ENCODE measurements around the gene SHC2.
"Not testable (repeated sequence)": the region's sequence is repeated elsewhere in the genome, so short reads cannot be mapped to it uniquely, and the experiment has no call there.

The SHC2 gene

DNA sequence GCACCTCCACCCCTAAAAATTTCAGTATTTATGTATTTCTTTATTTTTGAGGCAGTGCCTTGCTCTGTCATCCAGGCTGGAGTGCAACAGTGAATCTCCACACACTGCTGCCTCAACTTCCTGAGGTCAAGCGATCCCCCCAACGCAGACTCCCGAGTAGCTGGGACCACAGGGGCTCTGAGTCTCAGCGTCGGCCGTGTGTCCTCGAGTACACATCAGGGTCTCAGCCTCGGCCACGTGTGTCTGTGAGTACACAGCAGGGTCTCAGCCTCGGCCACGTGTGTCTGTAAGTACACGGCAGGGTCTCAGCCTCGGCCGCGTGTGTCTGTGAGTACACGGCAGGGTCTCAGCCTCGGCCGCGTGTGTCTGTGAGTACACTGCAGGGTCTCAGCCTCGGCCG, 73.1 kb downstream of the SHC2 start:
- DNase-seq = no peak

GRCh38 chr19:386632-387301, 74.1 kb downstream of the SHC2 start:
- DNase-seq = not testable (repeated sequence)

- not testable (repeated sequence) for DNase-seq
These were observed 74.6 kb downstream of the SHC2 start for GRCh38 chr19:386189-386588.

DNA sequence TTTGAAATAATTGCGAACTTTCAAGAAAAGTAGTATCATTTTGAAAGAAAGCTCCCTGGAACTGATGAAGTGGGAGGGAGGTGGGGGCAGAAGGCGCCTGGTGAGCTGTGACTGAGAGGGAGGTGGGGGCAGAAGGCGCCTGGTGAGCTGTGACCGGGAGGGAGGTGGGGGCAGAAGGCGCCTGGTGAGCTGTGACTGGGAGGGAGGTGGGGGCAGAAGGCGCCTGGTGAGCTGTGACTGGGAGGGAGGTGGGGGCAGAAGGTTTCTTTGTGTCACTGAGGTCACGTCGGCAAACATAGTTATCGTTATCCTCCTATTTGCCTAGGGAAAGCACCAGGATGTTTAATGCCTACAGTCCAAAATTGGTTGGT, 76.0 kb downstream of the SHC2 start:
- no peak for DNase-seq

DNA sequence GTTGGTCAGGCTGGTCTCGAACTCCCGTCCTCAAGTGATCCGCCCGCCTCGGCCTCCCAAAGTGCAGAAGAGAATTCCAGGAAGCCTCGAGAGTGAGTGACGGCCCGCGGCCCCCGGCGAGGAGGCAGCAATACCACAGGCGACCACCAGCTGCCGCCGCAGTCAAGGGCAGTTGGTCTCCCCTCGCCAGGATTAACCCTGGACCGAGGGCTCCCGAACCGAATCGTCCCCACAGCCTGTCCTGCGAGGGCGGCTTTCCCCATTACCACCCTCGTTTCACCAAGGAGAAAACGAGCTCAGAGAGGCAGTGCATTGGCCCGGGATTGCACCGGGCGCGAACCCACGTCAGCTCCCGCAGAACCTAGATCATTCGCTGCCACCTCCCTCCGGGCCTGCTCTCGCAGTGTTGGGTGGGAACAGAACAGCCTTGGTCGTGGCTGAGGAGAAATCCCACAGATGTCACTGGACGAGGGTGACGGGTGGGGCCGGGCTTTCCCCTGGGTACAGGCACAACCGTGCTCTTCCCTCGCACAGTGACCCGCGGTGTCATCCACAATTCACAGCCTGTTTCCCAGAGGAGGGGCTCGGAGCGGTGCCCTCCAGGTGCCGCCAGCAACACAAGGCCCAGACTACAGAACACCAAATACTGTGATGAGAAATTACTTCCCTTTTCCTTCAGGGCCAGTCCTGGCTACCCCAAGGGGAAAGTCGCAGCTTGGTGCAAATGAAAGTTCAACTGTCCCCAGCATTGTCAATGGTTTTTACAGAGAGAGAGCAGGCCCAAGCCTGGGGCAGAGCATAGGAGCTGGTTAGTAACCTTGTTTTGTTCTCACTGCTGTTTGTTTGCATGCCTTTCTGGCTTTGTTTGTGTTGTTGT, 76.7 kb downstream of the SHC2 start:
- DNase-seq = no peak

- no peak for DNase-seq
These were observed 77.8 kb downstream of the SHC2 start for GRCh38 chr19:383040-383439.

DNA sequence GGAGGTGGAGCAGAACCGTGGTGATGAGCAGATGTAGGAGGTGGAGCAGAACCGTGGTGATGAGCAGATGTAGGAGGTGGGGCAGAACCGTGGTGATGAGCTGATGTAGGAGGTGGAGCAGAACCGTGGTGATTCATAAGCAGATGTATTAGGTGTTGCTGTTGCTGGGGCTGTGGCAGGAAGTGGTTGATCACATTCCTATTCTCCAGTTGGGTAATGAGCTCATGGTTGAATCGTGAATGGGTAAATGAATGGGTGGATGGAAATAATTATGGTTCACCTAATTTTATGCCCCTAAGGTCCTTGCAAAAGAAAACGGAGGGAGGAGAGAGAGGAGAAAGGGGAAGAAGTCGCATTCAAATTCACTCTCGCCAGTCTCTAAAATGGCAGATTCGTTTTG, 78.3 kb downstream of the SHC2 start:
- DNase-seq = peak in 3 of 5 experiments; percentile 18 to 77 (median 28)

DNA sequence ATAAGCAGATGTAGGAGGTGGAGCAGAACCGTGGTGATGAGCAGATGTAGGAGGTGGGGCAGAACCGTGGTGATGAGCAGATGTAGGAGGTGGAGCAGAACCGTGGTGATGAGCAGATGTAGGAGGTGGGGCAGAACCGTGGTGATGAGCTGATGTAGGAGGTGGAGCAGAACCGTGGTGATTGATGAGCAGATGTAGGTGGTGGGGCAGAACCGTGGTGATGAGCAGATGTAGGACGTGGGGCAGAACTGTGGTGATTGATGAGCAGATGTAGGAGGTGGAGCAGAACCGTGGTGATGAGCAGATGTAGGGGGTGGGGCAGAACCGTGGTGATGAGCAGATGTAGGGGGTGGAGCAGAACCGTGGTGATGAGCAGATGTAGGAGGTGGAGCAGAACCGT, 78.9 kb downstream of the SHC2 start:
- not testable (repeated sequence) for DNase-seq

DNA sequence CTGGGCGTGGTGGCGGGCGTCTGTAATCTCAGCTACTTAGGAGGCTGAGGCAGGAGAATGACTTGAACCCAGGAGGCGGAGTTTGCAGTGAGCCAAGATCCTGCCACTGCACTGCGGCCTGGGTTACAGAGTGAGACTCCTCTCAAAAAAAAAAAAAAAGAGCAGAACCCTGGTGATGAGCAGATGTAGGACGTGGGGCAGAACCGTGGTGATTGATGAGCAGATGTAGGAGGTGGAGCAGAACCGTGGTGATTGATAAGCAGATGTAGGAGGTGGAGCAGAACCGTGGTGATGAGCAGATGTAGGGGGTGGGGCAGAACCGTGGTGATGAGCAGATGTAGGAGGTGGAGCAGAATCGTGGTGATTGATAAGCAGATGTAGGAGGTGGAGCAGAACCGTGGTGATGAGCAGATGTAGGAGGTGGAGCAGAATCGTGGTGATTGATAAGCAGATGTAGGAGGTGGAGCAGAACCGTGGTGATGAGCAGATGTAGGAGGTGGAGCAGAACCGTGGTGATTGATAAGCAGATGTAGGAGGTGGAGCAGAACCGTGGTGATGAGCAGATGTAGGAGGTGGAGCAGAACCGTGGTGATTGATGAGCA, 80.1 kb downstream of the SHC2 start:
- not testable (repeated sequence) for DNase-seq

- DNase-seq = no peak
These were observed 81.0 kb downstream of the SHC2 start for GRCh38 chr19:379796-380195.

DNA sequence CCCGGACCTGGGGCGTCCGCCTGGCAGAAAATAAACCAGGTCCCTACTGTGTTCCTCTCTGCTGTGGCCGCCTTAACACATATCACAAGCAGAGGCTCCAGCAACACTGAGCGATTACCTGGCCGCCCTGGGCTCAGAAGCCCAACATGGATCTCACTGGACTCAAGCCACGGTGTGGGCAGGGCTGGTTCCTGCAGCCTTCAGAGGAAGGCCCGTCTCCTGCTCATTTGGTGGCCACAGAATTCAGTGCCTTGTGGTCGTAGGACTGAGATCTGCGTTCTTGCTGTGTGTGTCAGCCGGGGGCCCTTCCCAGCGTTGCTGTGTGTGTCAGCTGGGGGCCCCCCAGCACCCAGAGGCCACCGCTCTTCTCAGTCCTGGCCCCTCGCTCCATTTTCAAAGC, 82.1 kb downstream of the SHC2 start:
- no peak for DNase-seq

GRCh38 chr19:377801-378581, 82.8 kb downstream of the SHC2 start:
- DNase-seq = no peak

DNA sequence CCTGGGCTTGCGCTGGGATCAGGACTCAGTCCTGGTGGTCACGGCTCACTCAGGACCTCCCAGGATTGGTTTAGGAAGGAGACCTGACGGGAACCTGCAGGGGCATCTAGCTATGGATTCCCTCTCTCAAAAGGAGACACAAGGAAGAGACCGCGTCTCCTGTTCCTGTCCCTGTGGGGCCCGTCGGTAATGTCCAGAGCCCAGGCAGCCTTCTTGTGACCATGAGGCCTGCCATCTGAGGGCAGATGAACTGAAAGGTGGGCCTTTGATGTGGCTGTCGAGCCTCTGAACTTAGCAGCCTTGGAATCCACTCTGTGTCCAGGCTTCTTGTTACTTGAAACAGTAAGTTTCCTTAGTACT, 84.7 kb downstream of the SHC2 start:
- no peak for DNase-seq

DNA sequence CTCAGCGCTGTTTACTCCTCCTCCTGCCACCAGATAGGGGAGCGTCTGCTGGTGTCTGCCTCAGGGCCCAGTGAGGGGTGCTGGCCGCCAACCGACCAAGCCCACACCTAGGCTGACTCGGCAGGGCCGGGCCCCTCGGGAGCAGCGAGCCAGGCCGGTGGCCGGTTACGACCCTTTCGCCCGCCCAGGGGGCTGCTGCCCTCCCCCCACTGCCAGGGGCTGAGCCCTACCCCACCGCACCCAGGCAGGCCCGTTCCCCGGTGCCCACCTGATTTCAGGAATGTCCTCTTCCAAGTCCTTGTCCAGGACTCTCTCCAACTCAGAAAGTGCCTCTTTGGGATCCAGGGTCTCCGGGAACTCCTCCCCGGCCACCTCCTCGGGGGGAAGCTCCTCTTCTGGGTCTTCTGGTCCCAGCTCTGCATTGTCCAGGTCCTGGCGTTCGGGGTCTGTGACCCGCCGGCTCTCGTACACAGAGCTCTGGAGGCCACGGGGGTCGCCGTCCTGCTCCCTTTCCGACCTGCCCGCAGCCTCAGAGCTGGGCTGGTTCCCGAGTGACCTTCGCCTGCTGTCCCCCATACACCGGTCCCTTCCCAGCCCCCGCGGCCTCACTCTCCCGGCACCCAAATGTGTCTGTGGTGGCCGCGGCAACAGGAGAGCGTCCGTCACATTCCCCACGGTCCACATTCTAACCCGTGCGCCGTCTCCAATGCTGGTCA, 85.3 kb downstream of the SHC2 start:
- DNase-seq = no peak

DNA sequence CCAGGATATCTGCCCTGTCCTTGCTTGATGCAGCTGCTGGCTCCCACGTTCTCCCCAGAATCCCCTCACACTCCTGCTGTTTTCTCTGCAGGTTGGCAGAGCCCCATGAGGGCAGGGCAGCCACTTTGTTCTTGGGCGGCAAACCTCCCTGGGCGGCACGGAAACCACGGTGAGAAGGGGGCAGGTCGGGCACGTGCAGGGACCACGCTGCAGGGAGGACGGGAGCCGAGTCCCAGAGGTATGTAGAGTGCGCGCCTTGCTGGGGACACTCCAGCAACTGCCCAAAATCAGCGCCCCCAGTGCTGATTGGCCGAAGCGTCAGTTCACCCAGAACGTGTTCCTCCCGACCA, 86.0 kb downstream of the SHC2 start:
- DNase-seq = no peak

- no peak for DNase-seq
These were observed 86.5 kb downstream of the SHC2 start for GRCh38 chr19:374183-374885.

- DNase-seq = no peak
These were observed 87.2 kb downstream of the SHC2 start for GRCh38 chr19:373391-374182.

GRCh38 chr19:372306-372890, 88.4 kb downstream of the SHC2 start:
- DNase-seq = no peak

- DNase-seq = no peak
These were observed 89.2 kb downstream of the SHC2 start for GRCh38 chr19:371501-372168.
